Stimulated activated CD8-positive, alpha-beta memory T cell treated with anti-CD3 and anti-CD28 coated beads, Interleukin-4, amount 100 ng/mL, for 24 hours (primary cell): Measurements from ENCODE around the gene COL5A1.

Experiments used
- DNase-seq: peaks from one replicate; pipeline ENCODE4 v3.0.0-alpha.2; 2020; ENCODE audit warnings: low read depth

The COL5A1 gene

GRCh38 chr9:134818591-134818990 is 177.0 kb downstream of the COL5A1 start:
- DNase-seq, result no peak

DNA sequence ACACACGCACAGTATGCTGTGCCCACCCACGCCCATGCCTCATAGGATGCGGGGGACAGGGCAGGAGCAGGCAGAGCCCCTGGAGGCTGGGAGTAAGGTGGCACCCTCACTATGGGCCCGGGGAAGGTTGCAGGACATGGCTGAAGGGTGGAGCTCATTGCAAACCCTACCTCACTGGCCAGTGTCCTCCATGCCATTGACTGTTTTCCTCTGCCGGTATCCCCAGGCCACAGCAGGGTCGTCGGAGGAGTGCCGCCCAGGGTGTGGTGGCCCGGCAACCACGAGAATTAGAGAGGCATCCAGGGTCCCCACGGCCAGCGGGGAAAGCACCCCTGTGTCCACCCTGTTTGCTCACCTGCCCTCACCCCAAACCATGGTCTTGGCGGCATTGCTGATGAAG is 179.3 kb downstream of the COL5A1 start:
- DNase-seq, result no peak

DNA sequence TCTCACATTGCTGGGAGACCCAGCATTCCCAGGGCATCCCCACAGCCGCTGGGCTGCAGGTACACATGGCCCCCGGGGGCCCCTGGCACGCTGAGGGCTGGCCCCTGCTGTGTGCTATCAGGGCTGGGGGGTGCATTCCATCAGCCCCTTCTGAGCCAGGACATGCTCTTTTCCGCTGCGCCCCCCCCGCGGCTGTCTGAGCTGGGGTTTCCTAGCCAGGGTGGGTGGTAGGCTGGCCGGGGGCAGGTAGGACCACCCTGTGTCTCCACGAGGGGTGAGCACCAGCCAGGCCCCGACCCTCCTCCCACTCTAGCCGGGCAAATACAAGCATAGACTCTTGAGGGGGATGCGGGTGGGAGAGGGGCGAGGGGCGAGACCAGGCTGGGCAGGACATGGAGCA is 180.9 kb downstream of the COL5A1 start:
- DNase-seq, result no peak

DNA sequence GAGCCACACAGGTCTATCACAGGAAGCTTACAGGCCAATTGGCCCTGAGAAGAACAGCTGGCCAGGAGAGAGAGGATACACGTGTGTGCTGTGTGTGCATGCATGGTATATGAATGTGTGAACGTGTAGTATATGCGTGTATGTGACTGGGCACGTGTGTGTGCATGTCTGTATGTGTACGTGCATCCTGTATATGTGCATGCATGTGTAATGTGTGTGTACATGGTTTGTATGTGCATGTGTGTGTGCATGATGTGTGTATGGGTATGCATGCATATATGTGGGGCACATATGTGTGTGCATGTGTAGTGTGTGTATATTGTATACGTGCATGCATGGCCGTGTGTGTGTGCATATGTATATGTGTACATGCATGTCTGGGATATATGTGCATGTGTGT is 182.0 kb downstream of the COL5A1 start:
- DNase-seq, result no peak

DNA sequence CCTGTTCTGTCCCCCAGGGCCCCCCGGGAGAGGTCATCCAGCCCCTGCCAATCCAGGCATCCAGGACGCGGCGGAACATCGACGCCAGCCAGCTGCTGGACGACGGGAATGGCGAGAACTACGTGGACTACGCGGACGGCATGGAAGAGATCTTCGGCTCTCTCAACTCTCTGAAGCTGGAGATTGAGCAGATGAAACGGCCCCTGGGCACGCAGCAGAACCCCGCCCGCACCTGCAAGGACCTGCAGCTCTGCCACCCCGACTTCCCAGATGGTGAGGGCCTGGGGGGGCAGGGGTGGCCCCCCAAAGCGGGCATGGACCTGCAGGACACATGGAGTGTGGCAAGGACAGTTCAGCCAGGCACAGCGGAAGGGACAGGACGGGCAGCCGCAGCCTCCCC is 183.0 kb downstream of the COL5A1 start:
- no peak for DNase-seq

DNA sequence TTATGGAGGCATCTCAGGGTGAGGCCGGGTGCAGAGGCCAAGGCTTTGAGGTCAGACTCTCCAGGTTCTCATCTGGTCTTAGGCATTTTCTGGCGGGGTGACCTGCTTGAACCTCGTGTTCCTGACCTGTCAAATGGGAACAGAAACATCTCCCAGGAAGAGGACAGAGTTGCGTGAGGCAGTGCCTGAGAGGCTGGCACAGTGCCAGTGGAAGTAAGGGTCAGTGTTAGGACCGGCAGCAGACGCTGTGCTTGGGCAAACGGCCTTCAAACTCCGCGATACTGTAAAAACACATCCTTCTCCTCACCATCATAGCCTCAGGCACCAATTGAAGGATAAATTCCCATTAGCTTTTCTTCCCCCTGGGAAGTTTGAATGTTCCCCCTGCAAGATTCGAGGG is 183.4 kb downstream of the COL5A1 start:
- DNase-seq, result no peak

- no peak for DNase-seq
These were observed 185.0 kb downstream of the COL5A1 start for GRCh38 chr9:134826336-134827285.

GRCh38 chr9:134827559-134827958 is 186.0 kb downstream of the COL5A1 start:
- no peak for DNase-seq

- no peak for DNase-seq
These were observed 186.4 kb downstream of the COL5A1 start for GRCh38 chr9:134827993-134828392.

DNA sequence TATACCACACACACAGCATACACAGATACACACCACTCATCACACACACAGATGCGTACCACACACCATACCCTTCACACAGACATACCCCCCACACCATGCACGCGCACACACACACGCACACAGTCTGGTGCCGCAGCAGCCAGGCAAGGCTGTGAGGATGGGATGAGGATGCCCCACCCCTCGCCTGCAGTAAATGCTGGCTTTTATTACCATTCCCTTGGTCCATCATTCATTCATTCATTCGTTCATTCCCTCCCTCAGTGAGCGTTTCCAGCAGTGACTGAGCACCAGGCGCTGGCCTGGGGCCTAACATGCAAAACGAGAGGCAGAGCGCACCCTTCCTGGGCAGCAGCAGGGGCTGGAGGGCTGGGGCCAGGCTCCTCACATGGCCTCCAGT is 187.3 kb downstream of the COL5A1 start:
- no peak for DNase-seq

DNA sequence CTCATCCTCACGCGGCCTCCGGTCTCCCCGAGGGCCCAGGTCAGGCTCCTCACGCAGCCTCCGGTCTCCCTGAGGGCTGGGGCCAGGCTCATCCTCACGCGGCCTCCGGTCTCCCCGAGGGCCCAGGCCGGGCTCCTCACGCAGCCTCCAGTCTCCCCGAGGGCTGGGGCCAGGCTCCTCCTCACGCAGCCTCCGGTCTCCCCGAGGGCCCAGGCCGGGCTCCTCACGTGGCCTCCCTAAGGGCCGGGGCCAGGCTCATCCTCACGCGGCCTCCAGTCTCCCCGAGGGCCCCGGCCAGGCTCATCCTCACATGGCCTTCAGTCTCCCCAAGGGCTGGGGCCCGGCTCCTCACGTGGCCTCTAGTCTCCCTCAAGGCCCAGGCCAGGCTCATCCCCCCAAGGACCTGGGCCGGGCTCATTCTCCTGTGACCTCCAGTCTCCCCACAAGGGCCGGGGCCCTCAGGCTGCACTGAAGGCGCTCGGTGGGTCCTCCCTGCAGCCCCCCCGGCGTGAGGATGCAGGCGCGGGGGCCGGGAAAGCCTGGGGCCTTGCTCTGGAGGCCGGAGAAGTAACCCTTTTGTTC is 187.8 kb downstream of the COL5A1 start:
- no peak for DNase-seq

- DNase-seq, result no peak
These were observed 188.5 kb downstream of the COL5A1 start for GRCh38 chr9:134830126-134830525.

DNA sequence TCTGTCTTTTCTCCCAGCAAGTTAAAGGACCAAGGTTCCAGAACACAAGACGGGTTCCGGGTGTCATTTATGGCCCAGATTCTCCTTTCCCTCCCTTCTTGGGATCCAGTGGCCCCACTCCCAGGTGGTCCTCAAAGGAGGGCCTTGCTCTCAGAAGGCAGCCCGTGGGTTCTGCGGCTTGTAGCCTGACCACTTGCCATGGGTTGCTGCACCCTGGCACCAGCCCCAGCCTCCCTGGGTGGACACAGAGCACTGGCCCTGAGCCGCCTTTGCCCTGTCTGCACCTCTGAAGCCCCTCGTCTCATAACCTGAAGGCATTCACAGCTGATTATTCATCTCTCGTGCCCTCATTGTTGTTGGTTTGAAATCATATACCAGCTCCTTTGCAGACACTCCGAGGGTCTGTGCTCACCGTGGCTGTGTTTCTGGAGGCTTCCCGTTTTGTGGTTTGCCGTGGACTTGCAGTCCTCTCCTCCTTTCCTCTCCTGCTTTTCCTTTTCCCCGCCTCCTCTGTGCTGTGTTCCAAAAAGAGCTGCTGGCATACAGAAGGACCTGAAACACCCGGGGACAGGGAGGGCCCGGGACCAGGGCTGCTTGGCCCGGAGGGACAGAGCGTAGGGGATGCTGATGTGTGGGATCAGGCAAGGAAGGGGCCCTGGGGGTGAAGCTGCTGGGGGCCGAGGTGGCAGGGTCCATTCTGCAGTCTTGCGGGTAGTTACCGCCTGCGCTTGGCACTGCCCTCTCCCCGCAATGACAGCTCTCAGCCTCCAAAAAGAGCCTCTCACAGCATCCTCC is 189.5 kb downstream of the COL5A1 start:
- no peak for DNase-seq

- DNase-seq, result no peak
These were observed 190.9 kb downstream of the COL5A1 start for GRCh38 chr9:134832471-134832870.

GRCh38 chr9:134833294-134833880 is 191.8 kb downstream of the COL5A1 start:
- no peak for DNase-seq

DNA sequence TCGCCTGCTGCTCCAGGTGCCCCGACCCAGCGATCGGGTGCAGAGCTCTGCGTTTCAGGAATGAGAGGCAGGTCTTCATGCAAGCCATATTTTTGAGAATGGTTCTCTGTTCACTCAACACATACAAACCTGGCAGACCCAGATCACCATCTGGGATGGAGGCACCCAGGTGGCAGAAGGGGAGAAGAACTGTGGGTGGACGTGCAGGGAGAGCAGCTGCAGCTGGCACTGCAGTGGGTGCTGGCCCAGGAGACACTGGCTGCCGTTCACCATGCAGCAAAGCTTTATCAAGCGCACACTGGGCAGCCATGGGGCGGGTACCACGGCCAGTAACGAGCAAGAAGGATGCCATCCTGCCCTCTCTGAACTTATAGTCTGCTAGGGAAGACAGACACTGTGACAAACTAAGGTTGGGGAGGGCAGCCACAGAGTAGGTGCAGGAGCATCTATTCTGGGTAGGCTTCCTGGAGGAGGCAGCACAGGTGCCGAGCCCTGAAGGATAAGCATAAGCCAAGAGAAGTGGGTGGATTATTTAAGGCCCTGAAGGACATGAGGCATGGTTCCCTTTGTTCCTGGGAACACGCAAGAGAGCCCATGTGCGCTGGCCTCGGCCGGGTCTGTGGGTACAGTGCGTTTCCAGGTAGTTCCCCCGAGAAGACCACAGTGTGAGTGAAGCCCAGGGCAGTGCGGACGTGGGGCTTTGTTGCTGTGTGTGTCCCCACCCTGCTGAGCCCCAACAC is 192.8 kb downstream of the COL5A1 start:
- no peak for DNase-seq

GRCh38 chr9:134834957-134835419 is 193.4 kb downstream of the COL5A1 start:
- DNase-seq, result no peak

DNA sequence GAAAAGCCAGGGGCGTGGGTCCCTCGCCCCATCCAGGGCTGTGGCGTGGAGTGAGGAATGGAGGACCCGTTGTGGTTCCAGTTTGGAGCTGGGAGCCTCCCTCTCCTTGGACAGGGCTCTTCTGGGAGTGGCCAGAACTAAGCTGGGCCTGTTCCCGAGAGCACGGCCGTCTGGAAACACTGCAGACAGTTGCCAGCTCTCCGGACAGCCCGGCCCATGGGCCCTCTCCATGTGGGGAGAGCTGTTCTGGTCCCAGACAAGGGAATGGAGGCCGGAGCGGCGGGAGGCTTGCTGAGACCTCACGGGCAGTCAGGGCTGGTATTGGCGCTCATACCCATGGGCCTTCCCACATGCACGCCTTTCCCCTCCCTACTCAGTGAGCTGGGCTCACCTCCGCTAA is 193.8 kb downstream of the COL5A1 start:
- DNase-seq, result no peak

DNA sequence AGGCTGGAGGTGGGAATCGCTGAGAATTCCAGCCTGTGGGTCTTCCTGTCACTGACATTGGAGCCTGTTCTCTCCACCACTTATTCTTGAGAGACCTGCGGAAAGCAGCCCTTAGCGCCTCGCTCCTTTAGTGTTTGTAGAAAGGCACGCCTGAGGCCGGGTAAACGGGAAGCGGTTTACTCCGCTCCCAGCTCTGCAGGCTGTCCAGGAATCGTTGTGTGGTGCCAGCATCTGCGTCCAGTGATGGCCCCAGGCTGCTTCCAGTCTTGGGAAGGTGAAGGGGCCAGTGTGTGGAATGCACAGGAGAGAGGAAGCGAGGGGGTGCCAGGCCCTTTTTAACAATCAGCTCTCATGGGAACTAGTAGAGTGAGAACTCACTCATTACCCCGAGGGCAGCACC is 194.4 kb downstream of the COL5A1 start:
- no peak for DNase-seq

GRCh38 chr9:134836406-134836970 is 194.9 kb downstream of the COL5A1 start:
- DNase-seq, result no peak

DNA sequence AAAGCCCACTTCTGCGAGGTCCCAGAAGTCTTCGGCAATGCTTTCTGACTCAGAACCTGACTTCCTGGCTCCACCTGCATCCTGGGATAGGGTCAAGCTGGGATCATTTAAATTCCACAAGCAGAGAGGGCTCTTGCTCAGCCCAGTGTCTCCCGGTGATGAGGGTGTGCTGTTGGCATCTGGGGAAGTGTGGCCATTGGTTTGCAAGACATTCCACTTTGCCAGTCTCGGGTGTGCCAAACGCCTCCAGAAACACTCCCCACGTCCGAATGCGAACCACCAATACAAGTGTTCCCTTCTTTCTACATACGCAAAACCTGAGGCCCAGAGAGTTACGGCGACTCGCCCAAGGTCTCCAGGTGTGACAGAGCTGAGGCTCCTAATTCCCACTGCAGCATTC is 195.9 kb downstream of the COL5A1 start:
- no peak for DNase-seq
